ENCODE measurements around the gene MAP3K13.

Gene MAP3K13

DNA sequence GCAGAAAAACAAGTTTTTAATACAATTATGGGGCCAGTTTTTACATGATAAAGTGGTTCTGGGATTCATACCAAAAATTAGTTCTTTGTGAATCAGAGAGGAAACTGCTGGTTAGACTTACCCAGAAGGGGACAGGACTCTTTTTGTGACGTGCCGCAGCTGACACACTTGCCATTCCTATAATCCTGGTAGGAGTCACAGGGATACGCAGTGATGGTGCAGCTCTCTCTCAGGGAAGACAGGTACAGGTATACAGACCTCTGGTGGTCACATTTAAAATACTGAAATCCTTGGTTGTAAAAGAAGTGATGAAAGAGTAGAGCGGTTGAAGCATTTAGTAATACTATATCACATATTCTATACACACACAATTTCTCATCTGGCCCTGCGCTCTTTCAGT lies 156.1 kb downstream of the MAP3K13 start:
- no peak for DNase-seq

DNA sequence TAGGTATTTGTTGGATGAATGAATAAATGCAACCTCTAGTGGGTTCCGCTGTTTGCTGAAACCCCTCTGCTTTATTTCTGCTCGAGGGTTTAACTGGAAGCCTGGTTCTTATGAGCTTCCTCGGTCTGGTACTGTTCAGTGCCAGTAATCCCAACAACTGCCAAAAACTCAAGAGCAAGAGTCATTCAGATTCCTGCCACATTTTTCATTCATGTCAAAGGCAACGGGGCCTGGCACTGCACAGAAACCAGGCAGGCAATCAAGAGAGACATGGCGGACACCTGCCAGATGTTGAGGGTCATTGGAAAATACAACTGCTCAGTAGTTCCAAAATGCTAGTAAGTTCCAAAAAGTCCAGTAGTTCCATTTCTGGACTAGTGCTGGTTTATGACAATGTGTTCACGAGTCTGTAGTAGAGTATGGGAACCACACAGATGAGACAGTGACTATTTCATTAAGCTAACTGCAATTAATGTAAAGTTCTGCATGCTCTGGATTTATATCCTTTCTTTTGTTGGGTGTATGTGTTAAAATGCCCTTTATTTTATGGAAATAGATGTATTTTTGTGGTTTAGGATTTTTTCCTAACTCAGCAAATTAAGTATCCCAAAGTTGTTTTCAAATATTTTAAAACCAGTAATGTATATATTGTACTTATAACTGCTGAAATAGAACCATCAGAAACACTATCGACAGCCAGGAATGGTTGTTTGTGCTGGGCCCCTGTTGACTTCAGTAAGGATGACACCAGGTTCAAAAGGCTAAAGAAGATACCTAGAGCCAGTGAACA lies 158.6 kb downstream of the MAP3K13 start:
- DNase-seq = no peak

DNA sequence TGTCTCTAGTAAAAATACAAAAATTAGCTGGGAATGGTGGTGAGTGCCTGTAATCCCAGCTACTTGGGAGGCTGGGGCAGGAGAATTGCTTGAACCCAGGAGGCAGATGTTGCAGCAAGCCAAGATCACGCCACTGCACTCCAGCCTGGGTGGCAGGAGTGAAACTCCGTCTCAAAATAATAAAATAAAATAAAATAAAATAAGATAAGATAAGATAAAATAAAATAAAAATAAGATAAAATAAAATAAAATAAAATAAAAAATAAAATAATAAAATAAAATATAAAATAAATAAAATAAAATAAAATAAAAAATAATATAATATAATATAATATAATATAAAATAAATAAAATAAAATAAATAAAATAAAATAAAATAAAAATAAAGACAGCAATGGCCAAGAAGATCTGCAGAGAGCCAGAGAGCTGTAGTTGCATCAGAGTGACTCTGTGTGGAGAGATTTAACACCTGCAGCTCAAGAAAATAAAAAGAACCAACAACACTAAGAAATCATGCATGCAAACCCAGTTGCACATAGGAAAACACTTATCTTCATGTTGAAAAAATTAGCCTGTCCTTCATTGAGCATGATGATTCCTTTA lies 163.5 kb downstream of the MAP3K13 start:
- no peak for DNase-seq

DNA sequence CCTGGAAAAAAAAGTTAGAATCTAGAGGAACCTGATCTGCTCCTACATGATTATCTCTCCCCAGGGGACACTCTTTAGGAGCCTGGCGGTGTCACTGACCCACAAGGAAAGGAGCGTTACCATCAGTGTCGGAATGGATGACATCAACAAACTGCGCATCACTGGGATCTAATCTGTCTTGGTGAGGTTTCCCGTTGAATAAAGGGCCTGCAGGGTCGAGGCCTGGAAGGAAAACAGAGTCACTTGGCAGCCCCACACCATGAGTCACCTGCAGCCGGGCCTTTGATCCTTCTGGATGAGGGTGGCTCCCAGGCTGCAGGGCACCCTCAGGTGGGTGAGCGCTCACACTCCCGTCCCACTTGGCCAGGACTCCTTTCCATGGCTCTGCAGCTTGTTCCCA lies 164.4 kb downstream of the MAP3K13 start:
- DNase-seq = no peak

DNA sequence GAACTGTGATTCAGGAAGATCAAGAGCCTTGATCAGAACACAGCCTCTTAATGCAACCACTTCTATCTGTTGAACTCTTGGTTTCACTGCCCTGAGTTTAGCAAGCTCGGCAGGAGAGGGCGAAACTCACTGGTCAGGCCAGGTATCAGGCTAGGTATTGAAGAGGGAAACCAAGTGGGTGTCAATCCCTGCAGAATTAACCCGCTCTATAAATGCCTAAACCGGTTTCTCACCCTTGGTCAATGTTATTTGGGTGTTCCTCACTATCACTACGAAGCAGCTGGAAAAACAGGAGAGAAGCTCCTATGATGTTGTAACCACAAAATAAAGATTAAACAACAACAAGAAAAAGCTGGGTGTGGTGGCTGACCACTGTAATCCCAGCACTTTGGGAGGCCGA lies 165.6 kb downstream of the MAP3K13 start:
- DNase-seq = peak; percentile 77

DNA sequence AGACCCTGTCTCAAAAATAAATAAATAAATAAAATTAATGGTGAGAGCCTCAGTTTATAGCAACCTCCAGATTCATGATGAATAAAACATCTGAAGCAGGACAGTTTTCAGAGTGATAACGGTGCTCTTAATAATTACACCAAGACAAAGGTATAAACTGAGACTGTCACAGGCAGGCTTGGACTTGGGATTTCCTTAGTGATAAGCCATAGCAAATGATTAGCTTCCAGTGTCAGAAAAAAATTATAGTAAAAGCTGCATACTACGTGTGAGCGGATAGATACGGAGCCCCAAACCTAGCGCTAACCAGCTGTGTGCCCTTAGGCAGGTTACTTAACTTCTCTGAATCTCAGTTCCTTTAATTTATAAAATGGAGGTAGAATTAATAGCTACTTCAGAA lies 167.9 kb downstream of the MAP3K13 start:
- no peak for DNase-seq

DNA sequence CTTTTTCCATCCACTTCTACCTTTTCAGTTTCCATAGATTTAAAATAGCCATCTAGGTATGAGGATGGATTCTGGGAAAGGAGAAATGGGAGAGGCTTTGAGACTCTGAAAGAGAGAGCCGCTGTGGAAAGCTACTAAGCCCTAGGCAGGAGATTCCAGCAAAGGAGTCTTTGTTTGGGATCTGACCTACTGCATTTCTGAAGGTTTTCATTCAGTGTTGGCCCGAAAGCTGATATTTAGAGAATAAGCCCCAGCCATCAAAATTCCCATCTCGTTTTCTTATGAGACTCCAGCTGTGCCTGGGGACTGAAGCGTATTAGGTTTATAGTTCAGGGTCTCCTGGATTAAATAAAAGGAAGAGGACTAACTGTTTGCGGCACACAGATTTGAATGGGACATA lies 170.0 kb downstream of the MAP3K13 start:
- no peak for DNase-seq

DNA sequence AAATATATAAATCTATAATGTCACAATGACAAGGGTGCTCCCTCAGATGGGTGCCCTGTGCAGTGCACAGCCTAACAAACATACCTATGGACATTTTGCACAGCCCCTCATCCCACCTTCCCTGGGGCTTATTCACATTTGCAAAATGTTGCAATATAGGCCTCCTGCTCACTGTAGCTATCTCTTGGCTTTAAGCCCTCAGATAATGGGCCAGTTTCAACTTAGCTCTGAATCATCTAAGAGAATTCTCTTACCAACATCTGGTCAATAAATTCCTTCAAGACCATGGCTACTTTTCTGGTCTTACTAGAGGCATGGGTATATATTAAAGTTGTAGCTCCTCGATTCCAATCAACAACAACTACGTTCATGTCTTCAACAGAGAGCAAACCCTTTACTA lies 171.6 kb downstream of the MAP3K13 start:
- no peak for DNase-seq

DNA sequence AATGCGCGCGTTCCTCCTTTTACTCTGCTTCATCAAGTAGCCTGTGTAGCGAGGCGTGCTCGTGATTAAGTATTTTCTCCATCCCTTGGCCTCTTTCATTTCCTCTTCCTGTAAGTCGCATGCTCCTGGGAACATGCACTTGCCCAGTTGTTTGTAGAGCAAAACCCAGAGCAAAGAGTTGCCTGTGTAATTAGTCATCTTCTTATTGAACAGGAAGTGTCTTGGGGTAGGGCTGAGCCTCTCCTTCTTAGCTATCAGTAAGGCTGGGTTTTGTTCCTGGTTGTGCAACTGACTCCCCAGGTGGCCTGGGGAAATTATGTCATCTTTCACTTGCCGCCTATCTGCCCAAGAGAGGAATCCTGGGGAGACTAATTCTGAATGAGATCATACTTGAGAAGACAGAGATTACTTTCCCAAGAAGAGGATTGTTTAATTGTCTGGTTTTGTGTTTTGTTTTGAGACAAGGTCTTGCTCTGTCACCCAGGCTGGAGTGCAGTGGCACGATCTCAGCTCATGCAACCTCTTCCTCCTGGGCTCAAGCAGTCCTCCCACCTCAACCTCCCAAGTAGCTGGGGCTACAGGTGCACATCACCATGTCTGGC lies 174.5 kb downstream of the MAP3K13 start:
- peak; percentile 75 for DNase-seq

Measured in hematopoietic multipotent progenitor cell treated with erythropoietin and hydrocortisone succinate and interleukin-3 and kit ligand, for 6 days (in vitro differentiated cells).